Keratinocyte (primary cell): ENCODE data around the gene CSHL1.

Experiments
- CTCF ChIP-seq, 3 experiments: IDR thresholded peaks in 1 of 3; conservative IDR thresholded peaks in 1 of 3; optimal IDR thresholded peaks in 1 of 3; 2 replicates in 2 of 3; 3 replicates in 1 of 3; pipeline versions ENCODE3 to v1.5.1; 2011; ENCODE audit warnings: low read length in 3 of 3, mild to moderate bottlenecking in 3 of 3, moderate library complexity in 2 of 3, control low read depth in 1 of 3, inconsistent platforms in 1 of 3; ENCODE audit not compliant: insufficient read depth in 2 of 3; ENCODE audit errors: extremely low read depth in 1 of 3
- EZH2 ChIP-seq: IDR thresholded peaks from one replicate; pipeline ENCODE4 v1.6.1; 2012; ENCODE audit warnings: inconsistent platforms, mild to moderate bottlenecking, low read length, moderate library complexity

GRCh38 chr17:63942309-63942985, 31.4 kb upstream of the CSHL1 start:
- TF ChIP-seq CTCF (optimal IDR thresholded peaks at IDR 0.05 in 1 of 3, IDR thresholded peaks at IDR 0.05 in 1 of 3, conservative IDR thresholded peaks at IDR 0.05 in 1 of 3; ENCODE audit: extremely low read depth in 1 of 3, insufficient read depth in 2 of 3, low read length in 3 of 3) (no peak), EZH2 (no peak)
